Endothelial cell (in vitro differentiated cells): ENCODE measurements around the gene CECR2. TPM values are rescaled to one million over a fixed set of nuclear protein-coding genes. Genes with fewer than 3 reads are reported as not detected.

Experiments used
- DNase-seq: peaks from one replicate; pipeline ENCODE4 v3.0.0; 2021; ENCODE audit warnings: low spot score
- H3K27ac Mint-ChIP-seq: one replicate; pipeline ENCODE4 v1.8.0; 2021; ENCODE audit warnings: mixed read lengths, inconsistent platforms; ENCODE audit not compliant: unreplicated experiment
- H3K27me3 Mint-ChIP-seq: one replicate; pipeline ENCODE4 v1.8.0; 2021; ENCODE audit warnings: mild to moderate bottlenecking, moderate library complexity, mixed read lengths, inconsistent platforms; ENCODE audit not compliant: unreplicated experiment
- H3K36me3 Mint-ChIP-seq: one replicate; pipeline ENCODE4 v1.8.0; 2021; ENCODE audit warnings: mild to moderate bottlenecking, low read depth, mixed read lengths, inconsistent platforms; ENCODE audit not compliant: unreplicated experiment
- H3K4me1 Mint-ChIP-seq: one replicate; pipeline ENCODE4 v1.8.0; 2021; ENCODE audit warnings: mild to moderate bottlenecking, mixed read lengths, inconsistent platforms; ENCODE audit not compliant: unreplicated experiment
- H3K4me3 Mint-ChIP-seq: one replicate; pipeline ENCODE4 v1.8.0; 2021; ENCODE audit warnings: mild to moderate bottlenecking, mixed read lengths, inconsistent platforms; ENCODE audit not compliant: unreplicated experiment
- H3K9me3 Mint-ChIP-seq: one replicate; pipeline ENCODE4 v1.8.0; 2021; ENCODE audit warnings: mixed read lengths, inconsistent platforms; ENCODE audit not compliant: unreplicated experiment
- CTCF ChIP-seq: fragments of 200-600 bp; sonication (generic); IDR thresholded peaks from one replicate; pipeline ENCODE4 v1.5.0; 2021; ENCODE audit warnings: antibody characterized with exemption; ENCODE audit not compliant: unreplicated experiment
- long read RNA-seq: library from polyadenylated mRNA; unstranded; transcript quantifications from one replicate; pipeline ENCODE4 v2.0.0, GENCODE V29; 2020; ENCODE audit not compliant: unreplicated experiment
- total RNA-seq: library from RNA; stranded (reverse); fragmentation: NEBNext Ultra II Directional; extraction: Animal tissue kit (Norgen Biotek cat#: 25700); gene quantifications from one replicate; pipeline ENCODE4 v1.2.1, GENCODE V29; 2021; ENCODE audit not compliant: unreplicated experiment

Gene CECR2
- total RNA-seq = 65.3 TPM
- long read RNA-seq, partial matches to known transcripts = 2 of 7 reads
- long read RNA-seq, other reads (novel, unspliced or antisense) = 5 of 7 reads

GRCh38 chr22:17369439-17370025 lies at the start of gene CECR2:
Gene CECR2, plus strand, starts transcription at chr22:17369460. Its CDS starts 324 bp downstream, at chr22:17369784.
- peak; percentile 70 for DNase-seq
- Mint-ChIP-seq H3K27ac (peak within 1 kb of the TSS; percentile 95), H3K27me3 (peaks cover 17% of the 10 kb centered on the region), H3K4me1 (peaks cover 45% of the 10 kb centered on the region), H3K4me3 (peak within 1 kb of the TSS; percentile 96), H3K9me3 (no peaks in the 10 kb centered on the region), H3K36me3 (peaks cover 18% of the 10 kb centered on the region)
- TF ChIP-seq CTCF = no peak

- Mint-ChIP-seq H3K4me3 (no peak overlapping the region), H3K9me3 (no peaks in the 10 kb centered on the region), H3K27me3 (no peaks in the 10 kb centered on the region), H3K4me1 (peaks cover 2% of the 10 kb centered on the region), H3K27ac (no peak overlapping the region), H3K36me3 (no peaks in the 10 kb centered on the region)
- DNase-seq = no peak
- TF ChIP-seq CTCF = no peak
These were observed 49.7 kb upstream of the CECR2 start for GRCh38 chr22:17319546-17319945.

GRCh38 chr22:17322511-17322910 lies 46.7 kb upstream of the CECR2 start:
- H3K36me3 Mint-ChIP-seq = no peaks in the 10 kb centered on the region

GRCh38 chr22:17331690-17332089 lies 37.6 kb upstream of the CECR2 start:
- Mint-ChIP-seq H3K9me3 (no peaks in the 10 kb centered on the region), H3K4me3 (no peak overlapping the region), H3K27ac (no peak overlapping the region), H3K36me3 (no peaks in the 10 kb centered on the region), H3K27me3 (no peaks in the 10 kb centered on the region), H3K4me1 (no peaks in the 10 kb centered on the region)
- no peak for DNase-seq
- no peak for TF ChIP-seq CTCF

More at GRCh38 chr22:17322511-17322910, 46.7 kb upstream of the CECR2 start:
- no peak for TF ChIP-seq CTCF
- no peaks in the 10 kb centered on the region for H3K9me3 Mint-ChIP-seq
- DNase-seq = no peak
- H3K4me3 Mint-ChIP-seq = no peak overlapping the region
- H3K27ac Mint-ChIP-seq = no peak overlapping the region
- H3K4me1 Mint-ChIP-seq = peaks cover 2% of the 10 kb centered on the region
- H3K27me3 Mint-ChIP-seq = no peaks in the 10 kb centered on the region

- no peak overlapping the region for H3K27ac Mint-ChIP-seq
- no peaks in the 10 kb centered on the region for H3K9me3 Mint-ChIP-seq
These were observed 37.0 kb upstream of the CECR2 start for GRCh38 chr22:17332109-17332800.

More at GRCh38 chr22:17332109-17332800, 37.0 kb upstream of the CECR2 start:
- Mint-ChIP-seq H3K36me3 (no peaks in the 10 kb centered on the region), H3K4me3 (no peak overlapping the region), H3K4me1 (no peaks in the 10 kb centered on the region), H3K27me3 (no peaks in the 10 kb centered on the region)
- TF ChIP-seq CTCF = no peak
- no peak for DNase-seq
